ENCODE measurements around the gene ZFHX3.

Gene ZFHX3

DNA sequence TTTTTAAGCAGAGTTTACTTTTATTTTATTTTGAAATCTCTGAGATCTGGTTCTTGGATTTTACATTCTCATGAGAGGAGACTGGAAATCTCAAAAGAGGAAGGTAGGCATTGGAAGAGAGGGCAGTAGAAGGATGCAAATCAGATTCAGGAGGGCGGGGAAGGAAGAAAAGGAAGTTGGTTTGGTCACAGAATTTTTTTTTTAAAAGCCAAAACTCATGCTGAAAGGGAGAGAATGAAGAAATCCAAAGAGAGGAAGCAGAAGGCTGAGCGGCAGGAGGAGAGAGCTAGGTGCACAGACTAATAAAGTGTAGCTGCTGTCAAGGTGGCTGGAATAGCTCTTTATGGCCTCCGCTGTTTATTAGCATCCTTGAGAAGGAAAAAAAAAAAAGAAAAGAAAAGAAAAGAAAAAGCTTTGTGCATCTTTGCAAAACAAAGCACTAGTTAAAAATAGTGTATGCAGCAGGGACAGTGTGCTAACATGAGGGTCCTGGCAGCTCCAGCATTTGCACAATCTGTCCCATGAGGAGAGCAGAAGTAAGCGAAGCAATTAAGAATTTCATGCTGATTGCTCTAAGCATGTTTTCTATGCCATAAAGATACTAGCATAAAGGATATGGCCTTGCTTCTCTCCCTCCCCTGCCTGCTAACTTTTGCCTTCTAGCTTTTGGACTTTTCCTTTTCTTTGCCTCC lies 194.2 kb downstream of the ZFHX3 start:
- Histone ChIP-seq H3K27ac (no peak overlapping the region), H3K4me2 (no peak overlapping the region), H3K9ac (no peak overlapping the region), H3K79me2 (ENCODE audit: insufficient read depth, low read depth) (no peaks in the 10 kb centered on the region), H3K4me1 (ENCODE audit: low read depth, poor library complexity, severe bottlenecking) (no peaks in the 10 kb centered on the region), H3K36me3 (ENCODE audit: insufficient read depth) (no peaks in the 10 kb centered on the region), H2AFZ (ENCODE audit: low read depth) (no peak overlapping the region), H4K20me1 (ENCODE audit: insufficient read depth) (no peaks in the 10 kb centered on the region), H3K27me3 (ENCODE audit: insufficient read depth, low read depth) (no peaks in the 10 kb centered on the region), H3K4me3 (IDR thresholded peaks at IDR 0.05; ENCODE audit: insufficient read depth, low read depth, low read length) (no peak overlapping the region)
- TF ChIP-seq, protein P1, sequence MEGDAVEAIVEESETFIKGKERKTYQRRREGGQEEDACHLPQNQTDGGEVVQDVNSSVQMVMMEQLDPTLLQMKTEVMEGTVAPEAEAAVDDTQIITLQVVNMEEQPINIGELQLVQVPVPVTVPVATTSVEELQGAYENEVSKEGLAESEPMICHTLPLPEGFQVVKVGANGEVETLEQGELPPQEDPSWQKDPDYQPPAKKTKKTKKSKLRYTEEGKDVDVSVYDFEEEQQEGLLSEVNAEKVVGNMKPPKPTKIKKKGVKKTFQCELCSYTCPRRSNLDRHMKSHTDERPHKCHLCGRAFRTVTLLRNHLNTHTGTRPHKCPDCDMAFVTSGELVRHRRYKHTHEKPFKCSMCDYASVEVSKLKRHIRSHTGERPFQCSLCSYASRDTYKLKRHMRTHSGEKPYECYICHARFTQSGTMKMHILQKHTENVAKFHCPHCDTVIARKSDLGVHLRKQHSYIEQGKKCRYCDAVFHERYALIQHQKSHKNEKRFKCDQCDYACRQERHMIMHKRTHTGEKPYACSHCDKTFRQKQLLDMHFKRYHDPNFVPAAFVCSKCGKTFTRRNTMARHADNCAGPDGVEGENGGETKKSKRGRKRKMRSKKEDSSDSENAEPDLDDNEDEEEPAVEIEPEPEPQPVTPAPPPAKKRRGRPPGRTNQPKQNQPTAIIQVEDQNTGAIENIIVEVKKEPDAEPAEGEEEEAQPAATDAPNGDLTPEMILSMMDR (conservative IDR thresholded peaks at IDR 0.05; ENCODE audit: low read depth, low read length): no peak

DNA sequence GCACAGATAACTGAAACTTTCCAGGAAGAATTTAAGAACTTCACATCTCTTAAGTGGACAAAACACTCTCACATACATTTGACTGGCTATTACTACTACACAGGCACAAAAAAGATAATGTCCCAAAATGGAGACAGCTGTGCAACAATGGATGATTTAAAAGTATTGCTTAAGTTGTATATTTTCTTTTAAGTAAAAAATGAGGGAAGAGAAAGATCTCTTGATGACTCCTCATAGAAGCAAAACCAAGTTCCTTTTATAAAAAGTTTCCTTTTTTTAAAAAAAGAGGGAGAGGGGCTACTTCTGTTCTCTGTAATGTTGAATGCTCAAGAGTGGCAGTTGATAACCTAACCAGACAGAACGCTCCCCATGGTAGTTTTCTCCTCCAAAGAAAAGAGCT lies 195.5 kb downstream of the ZFHX3 start:
- Histone ChIP-seq H3K27me3 (ENCODE audit: insufficient read depth, low read depth) (no peaks in the 10 kb centered on the region), H3K27ac (no peak overlapping the region), H3K4me1 (ENCODE audit: low read depth, poor library complexity, severe bottlenecking) (no peaks in the 10 kb centered on the region), H3K9ac (no peak overlapping the region), H4K20me1 (ENCODE audit: insufficient read depth) (no peaks in the 10 kb centered on the region), H2AFZ (ENCODE audit: low read depth) (no peak overlapping the region), H3K79me2 (ENCODE audit: insufficient read depth, low read depth) (no peaks in the 10 kb centered on the region), H3K36me3 (ENCODE audit: insufficient read depth) (no peaks in the 10 kb centered on the region), H3K4me3 (IDR thresholded peaks at IDR 0.05; ENCODE audit: insufficient read depth, low read depth, low read length) (no peak overlapping the region), H3K4me2 (no peak overlapping the region)
- TF ChIP-seq, protein P1 (conservative IDR thresholded peaks at IDR 0.05; ENCODE audit: low read depth, low read length): no peak

DNA sequence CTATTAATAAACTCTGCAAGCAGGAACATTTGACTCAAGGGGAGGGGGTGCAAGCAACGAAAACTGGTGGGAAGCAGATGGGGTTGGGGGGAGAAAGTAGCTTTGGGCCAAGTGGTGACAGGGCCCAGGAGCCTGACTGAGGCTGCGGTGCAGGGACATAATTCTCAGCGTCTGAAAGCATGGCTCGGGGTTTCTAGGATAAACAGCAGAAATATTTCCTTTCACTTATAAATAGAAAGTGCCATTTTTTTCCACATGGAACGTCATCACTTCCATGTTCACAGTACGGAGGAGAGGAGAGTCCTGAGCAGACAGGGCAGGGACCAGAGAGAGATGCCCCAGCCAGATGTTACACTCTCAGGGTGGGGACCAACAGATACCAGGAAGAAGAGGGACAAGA lies 197.1 kb downstream of the ZFHX3 start:
- no peaks in the 10 kb centered on the region for H3K36me3 ChIP-seq (ENCODE audit: insufficient read depth)
- no peak overlapping the region for H3K4me2 ChIP-seq
- TF ChIP-seq, protein P1 (conservative IDR thresholded peaks at IDR 0.05; ENCODE audit: low read depth, low read length): no peak
- no peaks in the 10 kb centered on the region for H4K20me1 ChIP-seq (ENCODE audit: insufficient read depth)
- no peak overlapping the region for H2AFZ ChIP-seq (ENCODE audit: low read depth)
- no peak overlapping the region for H3K9ac ChIP-seq
- no peak overlapping the region for H3K27ac ChIP-seq
- no peak overlapping the region for H3K4me3 ChIP-seq (IDR thresholded peaks at IDR 0.05; ENCODE audit: insufficient read depth, low read depth, low read length)
- H3K4me1 ChIP-seq (ENCODE audit: low read depth, poor library complexity, severe bottlenecking): peaks cover 4% of the 10 kb centered on the region
- H3K27me3 ChIP-seq (ENCODE audit: insufficient read depth, low read depth): no peaks in the 10 kb centered on the region
- H3K79me2 ChIP-seq (ENCODE audit: insufficient read depth, low read depth): no peaks in the 10 kb centered on the region

DNA sequence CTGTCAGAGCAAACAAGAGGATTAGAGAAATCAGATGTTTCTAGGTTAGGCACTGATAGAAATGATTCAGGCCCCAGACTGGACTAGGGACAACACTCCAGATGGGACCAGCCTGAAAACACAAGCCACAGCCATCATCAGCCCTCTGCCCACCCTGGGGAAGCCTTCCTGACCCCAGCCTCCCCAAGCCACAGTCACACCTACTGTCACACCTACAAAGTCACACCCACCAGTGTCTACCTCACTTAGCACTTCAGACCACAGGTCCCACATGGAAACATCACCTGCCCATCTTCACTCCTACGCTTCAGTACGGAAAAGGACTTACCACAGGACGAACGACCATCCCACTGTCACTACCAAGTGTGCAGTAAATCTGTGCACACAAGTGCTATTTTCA lies 197.9 kb downstream of the ZFHX3 start:
- Histone ChIP-seq H2AFZ (ENCODE audit: low read depth) (no peak overlapping the region), H4K20me1 (ENCODE audit: insufficient read depth) (no peaks in the 10 kb centered on the region), H3K4me1 (ENCODE audit: low read depth, poor library complexity, severe bottlenecking) (peaks cover 12% of the 10 kb centered on the region), H3K4me2 (no peak overlapping the region), H3K27ac (no peak overlapping the region), H3K27me3 (ENCODE audit: insufficient read depth, low read depth) (no peaks in the 10 kb centered on the region), H3K9ac (no peak overlapping the region), H3K79me2 (ENCODE audit: insufficient read depth, low read depth) (no peaks in the 10 kb centered on the region), H3K36me3 (ENCODE audit: insufficient read depth) (no peaks in the 10 kb centered on the region), H3K4me3 (IDR thresholded peaks at IDR 0.05; ENCODE audit: insufficient read depth, low read depth, low read length) (no peak overlapping the region)
- TF ChIP-seq, protein P1 (conservative IDR thresholded peaks at IDR 0.05; ENCODE audit: low read depth, low read length): no peak
